Hematopoietic multipotent progenitor cell treated with erythropoietin and hydrocortisone succinate and interleukin-3 and kit ligand, for 8 days (in vitro differentiated cells): Measurements from ENCODE around the gene SKAP1.
"Not testable (repeated sequence)": the region's sequence is repeated elsewhere in the genome, so short reads cannot be mapped to it uniquely, and the experiment has no call there.

Source experiments
- DNase-seq: peaks from one replicate; pipeline ENCODE4 v3.0.0-alpha.2; 2015

Gene SKAP1

GRCh38 chr17:48240122-48240521, 189.9 kb downstream of the SKAP1 start:
- no peak for DNase-seq

- DNase-seq = no peak
These were observed 190.4 kb downstream of the SKAP1 start for GRCh38 chr17:48239603-48239995.

- no peak for DNase-seq
These were observed 190.9 kb downstream of the SKAP1 start for GRCh38 chr17:48238933-48239602.

GRCh38 chr17:48237456-48237855, 192.6 kb downstream of the SKAP1 start:
- no peak for DNase-seq

GRCh38 chr17:48236681-48237134, 193.3 kb downstream of the SKAP1 start:
- no peak for DNase-seq

- DNase-seq = no peak
These were observed 195.1 kb downstream of the SKAP1 start for GRCh38 chr17:48234922-48235321.

GRCh38 chr17:48231995-48232959, 197.7 kb downstream of the SKAP1 start:
- no peak for DNase-seq

DNA sequence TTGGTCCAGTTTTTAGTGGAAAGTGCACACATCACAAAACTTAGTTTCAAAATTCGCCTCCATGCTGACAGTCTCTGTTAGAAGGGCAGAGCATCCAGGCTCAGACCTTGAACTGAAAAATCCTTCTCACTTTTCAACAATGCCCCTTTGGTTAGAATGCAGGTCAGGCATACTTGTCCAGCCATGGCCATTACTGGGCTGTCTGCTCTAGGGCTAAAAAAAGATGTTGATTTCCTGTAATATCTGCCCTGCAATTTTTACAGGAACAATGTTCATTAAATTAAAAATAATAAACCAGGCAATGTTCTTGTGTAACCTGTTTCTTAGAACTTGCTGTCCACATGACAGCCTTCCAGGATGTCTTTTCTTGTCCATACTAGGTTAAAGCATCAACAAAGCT, 200.1 kb downstream of the SKAP1 start:
- no peak for DNase-seq

- peak; percentile 40 for DNase-seq
These were observed 201.3 kb downstream of the SKAP1 start for GRCh38 chr17:48228720-48229119.

DNA sequence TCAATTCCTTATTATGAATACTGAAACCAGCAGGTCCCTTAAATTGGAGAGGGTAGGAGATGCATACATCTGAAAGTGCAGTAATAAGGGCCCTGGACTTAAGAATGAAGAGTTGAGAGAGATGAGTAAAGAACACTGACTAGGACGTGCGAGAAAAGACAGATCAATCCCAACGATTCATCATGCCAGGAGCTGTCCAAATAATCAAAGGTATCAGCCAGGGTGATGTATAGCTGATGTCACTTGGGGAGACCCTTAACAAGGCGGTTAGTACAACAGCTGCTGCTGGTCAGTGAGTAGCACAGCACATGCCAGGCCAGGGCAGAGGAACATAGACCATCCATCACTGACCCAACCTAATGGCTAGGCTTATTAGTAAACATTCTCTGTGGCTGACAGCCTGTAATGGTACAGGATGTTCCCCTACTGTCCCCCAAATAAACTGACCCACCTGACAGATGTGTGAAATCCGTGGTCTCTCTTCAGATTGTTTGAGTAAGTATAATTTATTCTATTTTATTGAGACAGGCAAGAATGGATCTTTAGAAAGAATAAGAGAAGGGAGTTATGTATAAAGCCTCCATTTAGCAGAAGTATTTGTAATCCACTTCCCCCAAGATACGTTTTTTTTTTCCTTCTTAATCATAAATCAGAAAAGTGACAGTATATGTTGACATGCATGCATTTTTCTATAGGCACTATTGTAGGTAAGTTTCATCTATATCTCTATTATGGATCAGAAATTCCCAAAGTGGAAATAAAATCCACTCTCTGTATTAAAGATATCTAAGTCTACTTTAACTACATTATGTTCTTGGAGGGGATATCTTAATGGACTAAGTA, 204.1 kb downstream of the SKAP1 start:
- no peak for DNase-seq

DNA sequence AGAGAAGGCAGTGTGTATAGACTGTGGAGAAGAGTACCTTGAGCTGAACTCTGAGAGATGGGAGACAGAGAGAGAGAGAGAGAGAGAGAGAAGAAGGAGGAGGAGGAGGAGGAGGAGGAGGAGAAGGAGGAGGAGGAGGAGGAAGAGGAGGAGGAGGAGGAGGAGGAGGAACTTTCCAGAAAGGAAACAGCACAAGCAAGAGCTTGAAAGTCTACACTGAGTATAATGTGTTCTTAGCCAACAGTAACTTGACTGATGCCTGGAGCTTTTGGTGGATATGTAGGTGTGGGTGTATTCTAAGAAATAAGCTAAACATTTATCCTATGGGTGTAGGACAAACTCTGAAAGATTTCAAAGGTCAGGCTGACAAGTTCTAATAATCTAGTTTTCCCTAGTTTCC, 206.1 kb downstream of the SKAP1 start:
- DNase-seq = no peak

GRCh38 chr17:48219617-48220016, 210.4 kb downstream of the SKAP1 start:
- peak; percentile 60 for DNase-seq

GRCh38 chr17:48215583-48216139, 214.4 kb downstream of the SKAP1 start:
- peak; percentile 12 for DNase-seq

DNA sequence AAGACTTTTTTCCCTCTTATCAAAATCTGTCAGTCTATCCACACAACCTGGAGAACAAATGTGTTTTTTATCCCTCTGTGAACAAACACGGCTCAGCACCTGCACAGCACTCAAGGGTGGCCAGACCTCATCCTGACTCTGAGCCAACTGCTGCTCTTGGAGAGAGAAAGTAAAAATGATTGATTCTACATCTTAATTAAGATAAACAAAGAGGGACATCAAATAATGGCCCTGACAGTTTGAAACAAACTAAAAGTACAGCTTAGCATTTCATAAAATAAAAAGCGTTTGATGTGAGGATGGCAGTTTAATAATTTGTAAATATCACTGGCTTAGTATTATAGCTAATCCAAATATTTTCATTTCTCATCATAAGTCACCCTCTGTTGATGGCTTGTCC, 216.2 kb downstream of the SKAP1 start:
- DNase-seq = no peak

- DNase-seq = no peak
These were observed 218.2 kb downstream of the SKAP1 start for GRCh38 chr17:48211787-48212186.

GRCh38 chr17:48211011-48211410, 219.0 kb downstream of the SKAP1 start:
- DNase-seq = no peak

GRCh38 chr17:48209973-48210372, 220.0 kb downstream of the SKAP1 start:
- DNase-seq = no peak

- no peak for DNase-seq
These were observed 222.1 kb downstream of the SKAP1 start for GRCh38 chr17:48207776-48208544.

- DNase-seq = not testable (repeated sequence)
These were observed 223.0 kb downstream of the SKAP1 start for GRCh38 chr17:48207036-48207435.

- DNase-seq = no peak
These were observed 227.1 kb downstream of the SKAP1 start for GRCh38 chr17:48202959-48203358.

- no peak for DNase-seq
These were observed 231.0 kb downstream of the SKAP1 start for GRCh38 chr17:48198950-48199541.

- no peak for DNase-seq
These were observed 234.1 kb downstream of the SKAP1 start for GRCh38 chr17:48195910-48196309.
